HG02571 (cell line): Measurements from ENCODE around the gene PAK1IP1.
"Not testable (repeated sequence)": the region's sequence is repeated elsewhere in the genome, so short reads cannot be mapped to it uniquely, and the experiment has no call there.

ENCODE experiments used
- ATAC-seq: cut with Tn5 transposase; IDR thresholded peaks from one replicate; pipeline ENCODE4 v1.9.1; 2021; ENCODE audit warnings: mild to moderate bottlenecking, moderate library complexity; ENCODE audit not compliant: unreplicated experiment

The PAK1IP1 gene

DNA sequence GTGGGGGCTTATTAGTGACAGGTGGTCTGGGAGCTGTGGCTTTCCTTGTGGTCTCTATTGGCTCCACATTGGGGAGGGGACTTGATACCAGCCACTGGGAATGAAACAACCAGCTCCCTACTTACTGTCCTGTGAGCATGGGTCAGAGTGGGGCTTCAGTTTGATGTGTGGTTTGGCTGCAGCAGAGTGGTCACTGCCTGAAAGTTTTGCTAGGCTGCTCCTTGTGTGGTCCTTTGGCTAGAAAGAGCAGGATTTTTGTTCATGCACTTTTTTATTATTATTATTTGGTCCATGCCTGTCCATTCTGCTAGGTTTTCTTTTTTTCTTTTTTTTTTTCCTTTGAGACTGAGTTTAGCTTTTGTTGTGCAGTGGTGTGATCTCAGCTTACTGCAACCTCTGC, 45.3 kb downstream of the PAK1IP1 start:
- ATAC-seq = no peak

DNA sequence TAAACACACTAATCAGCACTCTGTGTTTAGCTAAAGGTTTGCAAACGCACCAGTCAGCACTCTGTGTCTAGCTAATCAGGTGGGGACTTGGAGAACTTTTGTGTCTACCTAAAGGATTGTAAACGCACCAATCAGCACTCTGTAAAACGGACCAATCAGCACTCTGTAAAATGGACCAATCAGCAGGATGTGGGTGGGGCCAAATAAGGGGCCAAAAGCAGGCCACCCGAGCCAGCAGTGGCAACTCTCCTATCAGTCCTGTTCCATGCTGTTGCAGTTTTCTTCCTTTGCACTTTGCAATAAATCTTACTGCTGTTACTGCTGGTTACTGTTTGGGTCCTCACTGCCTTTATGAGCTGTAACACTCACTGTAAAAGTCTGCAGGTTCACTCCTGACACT, 46.9 kb downstream of the PAK1IP1 start:
- not testable (repeated sequence) for ATAC-seq

DNA sequence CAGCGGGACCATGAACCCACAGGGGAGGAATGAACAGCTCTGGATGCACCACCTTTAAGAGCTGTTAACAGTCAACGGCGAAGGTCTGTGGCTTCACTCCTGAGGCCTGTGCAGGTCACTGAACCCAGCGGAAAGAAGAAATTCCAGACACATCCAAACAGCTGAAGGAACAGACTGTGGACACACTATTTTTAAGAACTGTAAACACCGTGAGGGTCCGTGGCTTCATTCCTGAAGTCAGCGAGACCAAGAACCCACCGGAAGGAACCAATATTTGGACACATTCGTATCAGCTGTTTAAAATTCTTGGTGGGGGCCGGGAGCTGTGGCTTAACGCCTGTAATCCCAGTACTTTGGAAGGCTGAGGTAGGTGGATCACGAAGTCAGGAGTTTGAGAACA, 47.5 kb downstream of the PAK1IP1 start:
- ATAC-seq = no peak

DNA sequence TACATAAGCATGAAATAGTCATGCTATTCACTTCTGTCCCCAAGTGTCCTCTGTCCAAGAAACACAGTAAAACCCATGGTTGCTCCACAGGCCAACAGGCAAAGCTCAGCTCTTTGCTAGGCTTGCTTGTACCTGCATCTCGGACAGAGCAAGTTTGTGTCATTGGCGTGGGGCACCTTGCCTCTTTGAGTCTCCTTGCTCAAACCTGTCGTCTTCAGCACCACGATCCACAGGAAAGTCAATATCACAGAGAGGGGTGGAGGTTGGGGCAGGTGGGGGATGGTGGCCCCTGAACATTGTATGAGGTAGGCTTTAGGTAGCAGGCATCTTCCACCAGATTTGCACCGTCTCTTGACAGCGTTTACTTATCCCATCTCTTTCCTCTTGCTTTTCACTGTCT, 48.7 kb downstream of the PAK1IP1 start:
- ATAC-seq = no peak

DNA sequence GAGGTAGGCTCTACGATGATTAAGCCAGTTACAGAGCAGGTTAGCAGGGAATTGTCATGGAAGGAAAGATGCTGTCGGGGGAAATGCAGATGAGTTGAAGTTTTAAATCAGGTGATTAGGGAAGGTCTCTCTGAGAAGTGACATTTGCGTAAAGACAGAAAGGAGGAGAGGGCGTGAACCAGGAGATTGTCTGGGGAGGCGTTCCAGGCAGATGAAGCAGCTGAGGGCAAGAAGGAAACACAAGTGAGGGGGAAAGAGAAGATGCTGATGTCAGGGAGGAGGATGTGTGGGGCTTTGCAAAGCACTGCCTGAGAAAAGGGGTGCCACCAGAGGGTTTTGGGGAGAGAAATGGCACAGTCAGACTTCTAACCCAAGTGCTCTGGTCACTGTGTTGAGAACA, 50.3 kb downstream of the PAK1IP1 start:
- no peak for ATAC-seq

DNA sequence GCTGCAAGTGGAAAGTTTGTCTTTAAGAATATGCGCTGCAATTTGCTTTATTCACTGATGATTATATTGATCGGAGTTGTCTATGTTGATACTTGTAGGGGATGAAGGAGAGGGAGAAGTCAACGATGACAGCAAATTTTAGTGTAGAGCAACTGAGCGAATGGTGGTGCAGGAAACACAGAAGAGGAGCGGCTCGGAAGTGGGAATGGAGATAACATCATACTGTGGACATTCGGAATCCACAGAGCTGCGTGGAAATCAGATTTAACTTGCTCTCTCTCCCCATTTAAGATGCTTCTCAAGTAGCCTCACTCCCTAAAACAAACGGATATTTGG, 52.1 kb downstream of the PAK1IP1 start:
- no peak for ATAC-seq

DNA sequence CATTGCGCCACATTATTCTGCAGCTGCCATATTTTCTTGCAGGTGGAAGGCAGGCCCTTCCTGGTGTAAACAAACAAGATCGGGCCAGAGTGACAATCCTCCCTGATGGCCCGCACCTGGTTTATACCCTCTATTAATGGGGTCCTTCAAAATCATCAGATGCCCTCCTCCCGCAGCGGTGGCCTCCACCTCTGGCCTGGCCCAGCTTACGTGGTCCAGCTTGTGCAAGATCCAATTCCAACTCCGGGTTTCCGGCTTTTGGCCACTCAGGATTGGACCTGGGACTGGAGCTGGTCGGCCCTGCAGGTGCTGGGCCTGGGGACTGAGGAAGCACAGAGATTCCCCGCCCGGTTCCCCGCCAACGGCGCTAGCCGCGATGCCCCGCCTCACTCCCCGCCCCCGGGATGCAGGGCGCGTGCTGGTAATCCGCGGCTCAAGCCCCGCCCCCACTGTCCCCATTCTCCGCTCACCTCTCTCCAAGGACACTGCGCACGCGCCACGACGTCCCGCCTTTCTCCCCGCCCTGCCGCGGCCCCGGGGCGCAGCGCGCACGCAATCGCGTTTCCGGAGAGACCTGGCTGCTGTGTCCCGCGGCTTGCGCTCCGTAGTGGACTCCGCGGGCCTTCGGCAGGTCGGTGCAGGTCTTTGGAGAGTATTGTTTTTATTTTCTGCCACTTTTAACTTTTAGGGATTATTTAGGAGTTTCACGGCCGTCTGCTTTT, 52.6 kb downstream of the PAK1IP1 start, which contains the start of gene TMEM14B:
Gene TMEM14B, plus strand, starts transcription at position 555 of the 722 bp plus-strand sequence. CDS start 1,441 bp downstream, outside the sequence.
- peak; percentile 93 for ATAC-seq

DNA sequence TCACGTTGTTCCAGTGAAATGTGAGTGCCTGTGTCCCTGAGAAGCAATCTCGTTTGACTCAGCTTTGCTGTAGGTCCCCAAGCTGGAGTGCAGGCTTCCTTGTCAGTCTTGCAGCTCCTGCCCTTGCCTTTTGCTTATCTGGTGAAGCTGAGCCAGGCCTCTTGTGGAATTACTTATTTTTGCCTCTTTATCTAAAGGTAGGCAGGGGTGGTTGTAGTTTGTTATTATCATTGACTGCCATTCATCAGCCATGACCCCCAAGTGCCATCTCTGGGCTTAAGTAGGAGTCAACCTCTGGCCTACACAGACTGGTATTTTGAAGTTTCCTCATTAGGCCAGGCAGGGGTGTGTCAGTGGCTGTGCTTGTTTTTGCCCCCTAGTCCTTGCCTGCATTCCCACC, 55.0 kb downstream of the PAK1IP1 start:
- no peak for ATAC-seq

DNA sequence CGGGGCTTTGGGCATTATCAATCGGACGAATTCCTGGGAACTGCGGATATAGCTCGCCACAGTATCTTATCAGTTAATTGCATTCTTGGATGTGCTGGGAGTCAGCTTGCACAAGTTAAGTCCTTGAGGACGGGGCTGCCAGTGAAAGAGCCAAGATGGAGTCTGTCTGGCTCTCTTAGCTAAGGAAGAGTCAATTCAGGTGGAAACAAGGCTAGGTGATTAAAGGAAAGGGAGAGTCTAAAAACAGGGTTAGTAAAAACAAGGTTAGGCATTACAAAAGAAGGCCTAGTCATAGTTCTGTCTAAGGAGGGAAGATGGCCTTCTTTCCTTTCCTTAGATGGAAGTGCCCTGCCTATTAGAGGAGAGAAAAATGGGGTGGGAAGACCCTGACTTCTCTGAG, 55.8 kb downstream of the PAK1IP1 start:
- ATAC-seq = not testable (repeated sequence)

DNA sequence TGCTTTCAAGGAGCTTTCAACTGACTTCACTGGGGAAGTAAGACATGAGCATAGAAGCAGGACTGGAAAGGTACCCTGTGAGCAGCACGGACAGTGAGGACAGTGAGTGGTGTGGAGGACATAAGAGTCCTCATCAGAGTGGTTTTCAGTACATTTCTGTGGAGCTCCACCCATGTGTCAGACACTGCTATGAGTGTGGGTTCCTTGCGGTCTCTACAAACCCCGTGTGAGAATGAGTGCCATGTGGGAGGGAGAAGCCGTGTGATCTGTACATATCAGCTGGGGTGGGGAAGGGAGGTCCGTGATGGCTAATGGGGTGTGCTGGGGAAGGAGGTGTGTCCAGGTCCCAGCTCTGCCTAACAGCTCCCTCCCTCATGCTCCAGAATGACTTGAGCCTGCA, 57.0 kb downstream of the PAK1IP1 start:
- ATAC-seq = not testable (repeated sequence)

DNA sequence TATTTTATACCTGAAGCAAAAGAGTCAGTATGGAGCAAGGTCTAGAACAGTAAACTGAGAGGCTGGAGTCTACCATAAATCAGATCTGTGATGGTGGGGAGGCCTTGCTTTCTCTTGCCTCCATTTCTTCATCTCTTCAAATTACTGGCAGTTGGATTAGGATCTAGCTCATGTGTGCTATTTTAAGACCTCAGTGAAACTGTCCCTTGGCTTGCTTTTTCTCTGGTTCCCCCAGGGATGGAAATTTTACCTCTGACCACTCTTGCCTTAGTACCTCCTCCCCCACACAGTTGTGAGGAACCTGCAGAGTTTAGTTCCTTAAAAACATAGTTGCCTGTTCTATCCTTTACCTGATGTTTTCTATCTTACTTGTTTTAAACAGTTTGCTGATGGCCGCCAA, 61.3 kb downstream of the PAK1IP1 start:
- no peak for ATAC-seq
